Effector memory CD4-positive, alpha-beta T cell (primary cell): ENCODE measurements around the gene TIAM2.

Experiments
- DNase-seq, 3 donors: peaks; one replicate each; pipeline ENCODE4 v3.0.0-alpha.2; 2020
- H3K27ac ChIP-seq: 2 replicates; pipeline ENCODE4 v1.7.0; 2013; ENCODE audit warnings: mild to moderate bottlenecking, low read length, moderate library complexity; ENCODE audit not compliant: insufficient read depth, poor library complexity, severe bottlenecking
- H3K27me3 ChIP-seq: replicated peaks from 2 replicates; pipeline ENCODE4 v1.7.0; 2013; ENCODE audit warnings: mild to moderate bottlenecking, low read length; ENCODE audit not compliant: insufficient read depth, control insufficient read depth, poor library complexity, severe bottlenecking
- H3K36me3 ChIP-seq: 2 replicates; pipeline ENCODE4 v1.7.0; 2013; ENCODE audit warnings: mild to moderate bottlenecking, low read length, moderate library complexity; ENCODE audit not compliant: control insufficient read depth, insufficient read depth
- H3K4me1 ChIP-seq: 2 replicates; pipeline ENCODE4 v1.7.0; 2013; ENCODE audit warnings: low read length, mild to moderate bottlenecking; ENCODE audit not compliant: control insufficient read depth, insufficient read depth, poor library complexity, severe bottlenecking
- H3K4me3 ChIP-seq: 2 replicates; pipeline ENCODE4 v1.7.0; 2013; ENCODE audit warnings: low read length, low read depth, mild to moderate bottlenecking; ENCODE audit not compliant: insufficient read depth, poor library complexity, severe bottlenecking
- H3K9me3 ChIP-seq: 2 replicates; pipeline ENCODE4 v1.7.0; 2013; ENCODE audit warnings: mild to moderate bottlenecking, low read length, moderate library complexity; ENCODE audit not compliant: control insufficient read depth

TIAM2 gene

DNA sequence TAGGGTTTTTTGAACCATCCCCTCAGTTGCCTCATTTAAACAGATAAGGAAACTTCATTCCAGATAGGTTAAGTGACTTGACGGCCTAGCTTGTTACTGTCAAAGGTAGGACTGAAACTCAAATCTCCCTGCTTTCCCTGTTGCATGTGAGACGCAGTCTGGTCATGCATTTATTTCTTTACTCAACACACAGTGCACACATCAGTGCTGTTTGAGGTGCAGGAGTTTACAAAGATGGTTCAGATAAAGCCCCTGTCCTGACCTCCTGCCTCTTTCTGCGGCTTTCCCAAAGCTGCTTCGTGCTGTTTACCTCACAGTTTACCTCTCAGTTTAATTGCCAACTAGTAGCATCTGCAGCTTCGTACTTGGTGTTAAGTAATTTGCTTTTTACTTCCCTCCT lies 26.6 kb downstream of the TIAM2 start:
- Histone ChIP-seq H3K36me3 (no peaks in the 10 kb centered on the region), H3K4me3 (no peak overlapping the region), H3K4me1 (no peaks in the 10 kb centered on the region), H3K27me3 (no peaks in the 10 kb centered on the region), H3K9me3 (no peaks in the 10 kb centered on the region), H3K27ac (no peak overlapping the region)
- DNase-seq: no peak

DNA sequence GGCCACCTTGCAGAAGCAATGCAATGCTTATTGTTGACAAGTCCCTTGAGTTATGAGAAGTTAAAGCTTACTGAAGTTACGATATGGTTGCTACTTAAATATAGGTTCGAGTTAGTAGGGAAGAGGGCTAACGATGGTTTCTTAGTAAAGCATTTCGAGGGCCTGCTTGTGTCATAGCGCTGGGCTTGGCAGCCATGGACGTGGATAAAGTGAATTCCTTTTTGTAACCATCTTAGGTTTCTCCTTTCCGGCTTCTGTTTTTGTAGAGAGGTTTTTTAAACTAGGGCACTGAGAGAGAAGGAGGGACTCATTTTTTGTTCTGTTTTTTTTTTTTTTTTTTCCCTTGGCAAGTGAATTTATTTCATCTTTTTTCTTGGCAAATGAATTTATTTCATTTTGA lies 27.6 kb downstream of the TIAM2 start:
- H3K27me3 ChIP-seq: no peaks in the 10 kb centered on the region
- no peak overlapping the region for H3K4me3 ChIP-seq
- H3K36me3 ChIP-seq: no peaks in the 10 kb centered on the region
- no peaks in the 10 kb centered on the region for H3K4me1 ChIP-seq
- DNase-seq: no peak
- H3K27ac ChIP-seq: no peak overlapping the region
- H3K9me3 ChIP-seq: no peaks in the 10 kb centered on the region

DNA sequence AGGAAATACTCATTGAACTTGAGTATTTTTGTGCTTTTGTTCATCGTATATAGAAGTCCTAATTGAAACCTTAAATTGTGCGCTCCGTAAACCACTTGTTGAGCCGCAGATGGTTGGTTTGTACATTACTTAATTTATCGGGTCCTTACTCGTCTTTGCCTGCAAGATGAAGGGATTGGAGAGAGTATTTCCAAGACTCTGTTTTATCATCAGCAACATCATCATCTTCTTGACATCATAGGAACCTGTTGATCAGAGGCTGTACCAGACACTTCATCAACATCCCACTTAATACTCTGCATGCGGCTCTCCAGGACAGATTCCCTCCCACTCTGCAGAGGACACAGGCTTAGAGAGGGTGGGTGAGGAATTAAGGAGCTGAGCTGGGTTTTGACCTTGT lies 28.6 kb downstream of the TIAM2 start:
- no peak overlapping the region for H3K4me3 ChIP-seq
- H3K27ac ChIP-seq: no peak overlapping the region
- no peaks in the 10 kb centered on the region for H3K4me1 ChIP-seq
- no peaks in the 10 kb centered on the region for H3K9me3 ChIP-seq
- H3K27me3 ChIP-seq: no peaks in the 10 kb centered on the region
- DNase-seq: no peak
- no peaks in the 10 kb centered on the region for H3K36me3 ChIP-seq

DNA sequence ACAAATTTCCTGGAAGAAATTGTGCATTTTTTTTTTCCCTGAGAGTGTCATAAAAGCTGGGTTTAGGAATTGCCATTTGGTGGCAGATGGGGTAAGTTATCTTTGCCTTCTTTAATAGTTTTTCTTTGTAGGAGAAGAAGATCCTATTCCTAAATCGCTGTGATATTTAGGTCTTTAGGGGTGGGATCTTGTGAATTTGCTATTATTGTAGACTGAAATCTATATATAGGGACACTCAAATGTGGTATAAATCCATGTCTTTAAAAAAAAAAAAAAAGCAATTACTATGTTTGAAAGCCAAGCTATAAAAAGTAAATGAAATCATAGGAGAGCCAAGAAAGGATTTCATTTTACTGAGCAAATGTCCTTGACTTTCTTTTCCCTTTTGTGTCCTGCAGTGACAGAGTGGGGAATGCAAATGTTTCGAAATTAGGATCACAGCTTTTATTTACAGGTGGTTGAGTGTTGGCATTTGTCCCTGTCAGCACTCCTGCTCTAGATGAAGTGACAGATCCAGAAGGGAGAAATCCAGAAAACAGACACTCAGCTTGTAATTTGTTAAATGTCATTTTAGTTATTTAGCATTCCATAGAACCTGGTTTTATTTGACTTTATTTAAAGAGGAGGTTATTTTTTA lies 29.4 kb downstream of the TIAM2 start:
- no peak for DNase-seq
- H3K36me3 ChIP-seq: no peaks in the 10 kb centered on the region
- no peaks in the 10 kb centered on the region for H3K9me3 ChIP-seq
- no peaks in the 10 kb centered on the region for H3K27me3 ChIP-seq
- H3K27ac ChIP-seq: no peak overlapping the region
- no peaks in the 10 kb centered on the region for H3K4me1 ChIP-seq
- no peak overlapping the region for H3K4me3 ChIP-seq

DNA sequence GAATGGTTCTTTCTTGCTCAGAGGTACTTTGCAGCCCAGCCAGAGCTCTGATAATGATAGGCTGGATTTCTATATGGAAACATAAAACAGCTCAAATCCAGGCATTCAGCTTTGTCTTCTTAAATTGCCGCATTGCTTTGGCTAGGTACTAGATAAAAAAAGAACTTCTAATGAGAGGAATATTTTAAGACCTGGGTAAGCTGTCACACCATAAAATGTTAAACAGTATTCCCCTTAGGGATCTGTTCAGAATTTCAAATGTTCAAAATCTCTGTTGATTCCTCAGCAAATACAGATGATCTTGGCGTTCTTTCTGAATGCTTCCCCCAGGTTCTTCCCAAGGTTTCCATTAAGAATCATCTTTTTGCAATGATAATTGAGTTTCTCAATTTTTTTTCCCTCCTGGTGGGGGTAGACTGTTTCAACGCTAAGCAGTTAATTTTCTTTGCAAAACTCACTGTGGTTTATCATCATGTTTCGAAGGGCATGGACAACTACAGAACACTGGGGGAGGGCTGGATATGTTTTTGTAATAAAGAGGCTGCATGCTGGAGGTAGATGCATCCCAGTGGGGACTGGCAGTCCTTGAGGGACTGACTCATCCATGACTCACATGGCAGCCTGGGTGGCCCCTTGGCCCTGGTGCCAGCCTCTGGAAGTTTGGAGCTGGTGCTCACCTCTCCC lies 31.0 kb downstream of the TIAM2 start:
- Histone ChIP-seq H3K27me3 (no peaks in the 10 kb centered on the region), H3K4me3 (no peak overlapping the region), H3K4me1 (no peaks in the 10 kb centered on the region), H3K9me3 (no peaks in the 10 kb centered on the region), H3K27ac (no peak overlapping the region), H3K36me3 (no peaks in the 10 kb centered on the region)
- no peak for DNase-seq

DNA sequence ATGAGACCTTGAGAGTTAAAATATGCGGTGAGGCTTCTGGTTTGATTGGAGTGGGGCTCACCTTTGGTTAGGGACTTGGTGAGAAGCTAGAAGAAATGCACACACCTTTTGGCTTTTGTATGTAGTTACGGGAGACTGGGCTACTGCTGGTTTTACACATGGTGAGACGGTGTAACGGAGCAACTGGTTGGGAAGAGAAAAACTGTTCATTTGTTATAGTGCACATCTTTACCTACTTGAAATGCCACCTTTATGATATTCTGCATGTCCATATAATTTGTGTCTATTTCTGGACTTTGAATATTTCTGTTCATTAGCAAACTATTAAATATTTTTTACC lies 31.6 kb downstream of the TIAM2 start:
- Histone ChIP-seq H3K4me1 (no peaks in the 10 kb centered on the region), H3K4me3 (no peak overlapping the region), H3K27ac (no peak overlapping the region), H3K36me3 (no peaks in the 10 kb centered on the region), H3K9me3 (no peaks in the 10 kb centered on the region), H3K27me3 (no peaks in the 10 kb centered on the region)
- no peak for DNase-seq

DNA sequence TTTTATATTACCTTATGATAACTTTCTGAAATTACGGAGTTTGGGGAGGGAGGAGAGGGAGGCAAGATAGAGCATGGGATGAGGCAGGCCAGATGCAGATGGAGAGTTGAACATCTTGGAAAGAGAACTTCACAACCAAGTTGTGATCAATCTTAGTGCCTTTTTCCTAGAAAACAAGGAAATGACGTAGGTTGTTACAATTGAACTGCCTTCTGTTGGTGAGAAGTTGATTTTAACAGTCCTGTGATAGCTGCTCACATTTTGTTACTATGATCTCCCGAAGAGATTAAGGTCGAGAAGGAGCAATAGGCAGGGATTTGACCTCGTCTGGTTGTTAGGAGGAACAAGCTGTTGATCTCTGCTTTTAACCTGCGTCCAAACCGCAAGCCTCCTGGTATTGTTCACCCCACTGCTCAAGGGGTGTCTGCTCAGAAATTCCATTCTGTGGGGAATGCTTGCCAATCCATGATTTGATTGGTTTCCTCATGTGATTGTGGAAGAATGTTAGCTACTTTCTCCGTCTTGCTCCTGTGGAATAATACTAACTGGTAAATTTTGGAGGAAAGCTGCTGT lies 35.1 kb downstream of the TIAM2 start:
- H3K36me3 ChIP-seq: no peaks in the 10 kb centered on the region
- no peak overlapping the region for H3K27ac ChIP-seq

DNA sequence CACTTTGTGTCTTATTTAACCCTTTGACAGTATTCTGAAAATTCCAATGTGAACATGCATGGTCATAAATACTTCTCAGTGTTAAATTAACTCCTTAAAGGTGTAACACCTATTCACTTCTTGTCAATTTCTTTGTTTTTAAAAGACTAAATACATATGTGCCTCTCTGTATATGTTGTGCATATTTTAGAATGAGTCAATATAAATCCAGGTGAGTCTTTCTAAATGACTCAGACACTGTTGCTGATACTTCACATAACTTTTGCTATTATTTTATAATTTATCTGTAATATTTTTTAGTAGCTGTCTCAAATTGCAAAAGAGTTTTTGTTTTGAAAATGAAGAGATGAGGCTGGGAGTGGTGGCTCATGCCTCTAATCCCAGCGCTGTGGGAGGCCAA lies 36.0 kb downstream of the TIAM2 start:
- H3K36me3 ChIP-seq: no peaks in the 10 kb centered on the region
- H3K27ac ChIP-seq: no peak overlapping the region
- H3K4me1 ChIP-seq: no peaks in the 10 kb centered on the region
- no peak for DNase-seq
- no peaks in the 10 kb centered on the region for H3K27me3 ChIP-seq
- no peak overlapping the region for H3K4me3 ChIP-seq
- no peaks in the 10 kb centered on the region for H3K9me3 ChIP-seq

More for the DNA sequence above, 35.1 kb downstream of the TIAM2 start:
- Histone ChIP-seq H3K4me3 (no peak overlapping the region), H3K9me3 (no peaks in the 10 kb centered on the region), H3K4me1 (no peaks in the 10 kb centered on the region), H3K27me3 (no peaks in the 10 kb centered on the region)
- no peak for DNase-seq

DNA sequence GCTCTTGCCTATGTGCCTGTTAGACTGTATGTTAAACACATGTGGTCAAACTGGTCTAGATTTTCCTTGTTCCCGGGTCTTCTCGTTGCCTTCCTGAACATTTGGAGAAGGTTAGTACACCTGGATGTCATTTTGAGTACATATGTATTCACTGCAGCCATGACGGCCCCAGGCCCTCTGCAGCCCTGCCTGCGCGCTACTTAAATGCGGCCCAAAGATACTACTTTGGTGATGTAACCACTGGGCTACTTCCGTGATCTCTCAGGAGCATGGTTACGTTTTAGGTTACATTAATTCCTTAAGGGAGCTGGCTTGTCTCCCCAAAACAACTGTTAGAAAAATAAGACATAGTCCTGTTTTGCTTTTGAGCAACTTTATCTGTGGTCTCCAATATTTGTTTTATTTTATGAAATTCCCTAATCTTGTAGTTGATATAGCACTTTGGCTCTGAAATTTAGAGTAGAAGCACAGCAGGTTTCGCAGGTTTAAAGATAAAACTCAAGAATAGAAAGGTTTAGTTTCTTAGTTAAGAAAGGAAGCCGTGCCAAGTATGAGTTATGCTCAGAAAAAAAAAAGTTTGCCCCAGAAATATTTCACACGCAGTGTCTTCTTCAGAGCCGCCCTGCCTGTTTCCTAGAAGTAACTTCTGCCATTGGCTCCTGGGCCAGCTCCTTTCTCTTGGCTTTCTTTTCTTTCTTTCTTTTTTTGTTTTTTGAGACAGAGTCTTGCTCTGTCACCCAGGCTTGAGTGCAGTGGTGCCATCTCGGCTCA lies 38.1 kb downstream of the TIAM2 start:
- H3K27ac ChIP-seq: no peak overlapping the region
- DNase-seq: no peak

DNA sequence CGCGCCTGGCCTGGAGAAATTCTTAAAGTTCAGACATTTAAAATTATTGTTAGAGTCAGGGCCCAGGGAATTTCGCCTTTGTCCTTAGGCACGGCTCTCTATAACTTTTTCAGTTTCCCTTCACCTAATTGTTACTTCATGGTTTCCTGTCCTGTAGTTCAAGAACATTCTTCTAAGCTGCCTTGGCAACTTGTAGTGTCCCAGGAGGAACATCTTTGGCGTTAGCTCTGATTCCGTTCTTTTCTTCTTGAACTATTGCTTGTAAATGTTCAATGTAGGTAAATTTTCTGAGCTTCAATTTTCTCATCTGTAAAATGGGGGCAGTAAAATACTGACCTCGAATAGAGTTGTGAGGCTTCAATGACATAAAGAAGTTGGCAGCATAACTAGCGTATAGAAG lies 41.8 kb downstream of the TIAM2 start:
- no peaks in the 10 kb centered on the region for H3K36me3 ChIP-seq
- H3K27ac ChIP-seq: no peak overlapping the region
- H3K9me3 ChIP-seq: no peaks in the 10 kb centered on the region
- no peak for DNase-seq
- H3K27me3 ChIP-seq: no peaks in the 10 kb centered on the region
- H3K4me3 ChIP-seq: no peak overlapping the region
- H3K4me1 ChIP-seq: no peaks in the 10 kb centered on the region

More for the DNA sequence above, 38.1 kb downstream of the TIAM2 start:
- Histone ChIP-seq H3K9me3 (no peaks in the 10 kb centered on the region), H3K36me3 (no peaks in the 10 kb centered on the region), H3K4me3 (no peak overlapping the region), H3K4me1 (no peaks in the 10 kb centered on the region), H3K27me3 (no peaks in the 10 kb centered on the region)
